ENCODE data around the gene ZNF488. TPM values are rescaled to one million over a fixed set of nuclear protein-coding genes. Genes with fewer than 3 reads are reported as not detected.

The ZNF488 gene
- total and polyA plus RNA-seq, 4 experiments from 2014 or later: 0.20 TPM; not detected in 3

DNA sequence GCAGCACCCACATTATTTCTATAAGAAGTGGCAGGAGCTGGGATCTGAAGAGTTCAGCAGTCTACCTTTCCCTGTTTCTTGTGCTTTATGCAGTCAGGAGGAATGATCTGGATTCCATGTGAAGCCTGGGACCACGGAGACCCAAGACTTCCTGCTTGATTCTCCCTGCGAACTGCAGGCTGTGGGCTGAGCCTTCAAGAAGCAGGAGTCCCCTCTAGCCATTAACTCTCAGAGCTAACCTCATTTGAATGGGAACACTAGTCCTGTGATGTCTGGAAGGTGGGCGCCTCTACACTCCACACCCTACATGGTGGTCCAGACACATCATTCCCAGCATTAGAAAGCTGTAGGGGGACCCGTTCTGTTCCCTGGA lies 36.8 kb downstream of the ZNF488 start:
- H3K27me3 Mint-ChIP-seq: no peaks in the 10 kb centered on the region
- H3K9me3 Mint-ChIP-seq: no peaks in the 10 kb centered on the region
- Histone ChIP-seq H3K27ac (ENCODE audit: low read depth, low read length) (no peak overlapping the region), H3K4me3 (ENCODE audit: low read length in 2 of 2) (no peak overlapping the region), H3K9me3 (ENCODE audit: control insufficient read depth in 1 of 2, low read length in 2 of 2) (no peaks in the 10 kb centered on the region), H3K36me3 (ENCODE audit: insufficient read depth, low read length) (no peaks in the 10 kb centered on the region), H3K27me3 (ENCODE audit: insufficient read depth, low read length) (no peaks in the 10 kb centered on the region), H3K4me1 (ENCODE audit: insufficient read depth, low read length) (no peaks in the 10 kb centered on the region)
- intact Hi-C loops (cut with micrococcal nuclease): no loop called here
- no peak overlapping the region for H3K27ac Mint-ChIP-seq
- ChIA-PET POLR2A (ENCODE audit: partially characterized antibody) (no interaction called here), CTCF (ENCODE audit: partially characterized antibody) (interaction anchor here (0.7 to 1.1 kb wide), 3 partner anchors 10 to 323 kb away, joined by 3 to 5 read pairs (median 3); no protein-coding TSS in a partner anchor)
- no peaks in the 10 kb centered on the region for H3K4me1 Mint-ChIP-seq
- DNase-seq: no peak
- no peaks in the 10 kb centered on the region for H3K36me3 Mint-ChIP-seq
- H3K4me3 Mint-ChIP-seq: no peak overlapping the region

- Histone ChIP-seq H3K36me3 (ENCODE audit: insufficient read depth, low read length) (no peaks in the 10 kb centered on the region), H3K27ac (ENCODE audit: low read depth, low read length) (no peak overlapping the region), H3K4me3 (ENCODE audit: low read length in 2 of 2) (no peak overlapping the region), H3K9me3 (ENCODE audit: control insufficient read depth in 1 of 2, low read length in 2 of 2) (no peaks in the 10 kb centered on the region), H3K27me3 (ENCODE audit: insufficient read depth, low read length) (no peaks in the 10 kb centered on the region), H3K4me1 (ENCODE audit: insufficient read depth, low read length) (no peaks in the 10 kb centered on the region)
- no peak for DNase-seq
- intact Hi-C loops (cut with micrococcal nuclease): no loop called here
- POLR2A ChIA-PET (ENCODE audit: partially characterized antibody): no interaction called here
- Mint-ChIP-seq H3K9me3 (no peaks in the 10 kb centered on the region), H3K36me3 (no peaks in the 10 kb centered on the region), H3K4me1 (no peaks in the 10 kb centered on the region), H3K27ac (no peak overlapping the region), H3K4me3 (no peak overlapping the region), H3K27me3 (no peaks in the 10 kb centered on the region)
- CTCF ChIA-PET (ENCODE audit: partially characterized antibody): interaction anchor here (1.1 kb wide), 2 partner anchors 10 to 322 kb away, joined by 3 to 5 read pairs; no protein-coding TSS in a partner anchor
Measured at GRCh38 chr10:47346581-47347302, 37.4 kb downstream of the ZNF488 start.

- no peak overlapping the region for H3K27ac Mint-ChIP-seq
- Histone ChIP-seq H3K9me3 (ENCODE audit: control insufficient read depth in 1 of 2, low read length in 2 of 2) (no peaks in the 10 kb centered on the region), H3K27me3 (ENCODE audit: insufficient read depth, low read length) (no peaks in the 10 kb centered on the region), H3K4me1 (ENCODE audit: insufficient read depth, low read length) (no peaks in the 10 kb centered on the region), H3K4me3 (ENCODE audit: low read length in 2 of 2) (no peak overlapping the region), H3K27ac (ENCODE audit: low read depth, low read length) (no peak overlapping the region), H3K36me3 (ENCODE audit: insufficient read depth, low read length) (no peaks in the 10 kb centered on the region)
- H3K36me3 Mint-ChIP-seq: no peaks in the 10 kb centered on the region
- peaks cover 3 to 4% of the 10 kb centered on the region in 2 donors for H3K27me3 Mint-ChIP-seq
- H3K4me3 Mint-ChIP-seq: no peak overlapping the region
- no peaks in the 10 kb centered on the region for H3K4me1 Mint-ChIP-seq
- ChIA-PET CTCF (ENCODE audit: partially characterized antibody) (interaction anchor here (0.9 to 1.2 kb wide), 2 partner anchors 297 to 321 kb away, joined by 3 to 5 read pairs; no protein-coding TSS in a partner anchor), POLR2A (ENCODE audit: partially characterized antibody) (no interaction called here)
- no peaks in the 10 kb centered on the region for H3K9me3 Mint-ChIP-seq
- intact Hi-C loops (cut with micrococcal nuclease): no loop called here
- no peak for DNase-seq
Measured at GRCh38 chr10:47344996-47345870, 38.9 kb downstream of the ZNF488 start.

- DNase-seq: peak; percentile 50 to 62 (median 54)
Measured at GRCh38 chr10:47340608-47341170, 43.4 kb downstream of the ZNF488 start.

DNA sequence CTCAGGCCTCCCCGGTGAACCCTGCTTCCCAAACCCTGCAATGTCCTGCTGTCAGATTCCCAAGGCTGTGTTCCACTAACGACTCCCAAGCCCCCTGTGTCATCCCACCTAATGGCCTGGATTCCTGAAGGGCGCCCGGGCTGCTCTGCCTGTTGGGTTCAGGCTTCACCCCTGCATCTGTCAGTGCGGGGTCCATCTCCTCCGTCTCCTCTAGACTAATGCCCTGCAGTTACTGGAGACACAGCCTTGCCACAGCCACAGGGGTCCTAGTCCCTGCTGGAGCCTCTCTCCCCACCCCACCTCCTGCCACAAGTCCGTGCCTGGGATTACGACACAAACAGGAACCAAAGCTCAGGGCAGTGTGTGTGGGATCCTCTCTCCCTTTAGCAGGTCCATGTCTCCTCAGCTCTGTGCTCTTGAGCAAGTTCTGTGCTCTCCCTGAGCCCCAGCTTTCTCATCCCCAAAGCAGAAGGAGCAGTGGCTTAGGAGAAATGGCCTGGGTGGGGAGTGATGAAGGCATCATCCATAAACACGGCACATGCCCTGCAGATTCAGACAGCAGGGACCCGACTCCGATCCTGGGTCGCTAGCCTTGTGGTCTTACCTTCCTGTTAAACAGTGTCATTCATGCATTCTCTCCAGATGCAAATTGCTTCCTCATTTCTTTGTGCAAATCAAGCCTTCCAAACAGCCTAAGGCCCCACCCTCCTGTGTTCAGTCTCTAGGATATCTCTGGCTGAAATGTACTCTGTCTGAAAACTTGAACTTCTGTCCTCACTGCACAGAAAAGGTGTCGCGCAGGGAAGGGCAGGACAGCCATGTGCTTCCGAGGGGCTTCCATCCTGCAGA lies 44.1 kb downstream of the ZNF488 start:
- intact Hi-C loops (cut with micrococcal nuclease): loop anchor here (1.0 kb wide), 2 partner anchors 293 to 316 kb away; no protein-coding TSS in a partner anchor
- Mint-ChIP-seq H3K27me3 (peaks cover 7 to 15% of the 10 kb centered on the region in 2 donors), H3K9me3 (no peaks in the 10 kb centered on the region), H3K4me1 (no peaks in the 10 kb centered on the region), H3K27ac (peak overlapping the region in 1 of 7 donors; percentile 38), H3K36me3 (no peaks in the 10 kb centered on the region), H3K4me3 (no peak overlapping the region)
- ChIA-PET CTCF (ENCODE audit: partially characterized antibody) (interaction anchor here (0.8 to 5.0 kb wide), 14 partner anchors 10 to 346 kb away, joined by 3 to 46 read pairs (median 4); no protein-coding TSS in a partner anchor), POLR2A (ENCODE audit: partially characterized antibody) (interaction anchor here (0.8 kb wide), 1 partner anchor 292 kb away, joined by 5 read pairs; no protein-coding TSS in a partner anchor)
- Histone ChIP-seq H3K27me3 (ENCODE audit: insufficient read depth, low read length) (no peaks in the 10 kb centered on the region), H3K4me3 (ENCODE audit: low read length in 2 of 2) (no peak overlapping the region), H3K9me3 (ENCODE audit: control insufficient read depth in 1 of 2, low read length in 2 of 2) (no peaks in the 10 kb centered on the region), H3K27ac (ENCODE audit: low read depth, low read length) (no peak overlapping the region), H3K36me3 (ENCODE audit: insufficient read depth, low read length) (no peaks in the 10 kb centered on the region), H3K4me1 (ENCODE audit: insufficient read depth, low read length) (no peaks in the 10 kb centered on the region)
- DNase-seq: no peak

More at GRCh38 chr10:47340608-47341170, 43.4 kb downstream of the ZNF488 start:
- Mint-ChIP-seq H3K4me3 (no peak overlapping the region), H3K4me1 (no peaks in the 10 kb centered on the region), H3K9me3 (no peaks in the 10 kb centered on the region), H3K36me3 (no peaks in the 10 kb centered on the region), H3K27me3 (peaks cover 7 to 15% of the 10 kb centered on the region in 2 donors), H3K27ac (no peak overlapping the region)
- Histone ChIP-seq H3K4me1 (ENCODE audit: insufficient read depth, low read length) (no peaks in the 10 kb centered on the region), H3K27me3 (ENCODE audit: insufficient read depth, low read length) (no peaks in the 10 kb centered on the region), H3K4me3 (ENCODE audit: low read length in 2 of 2) (no peak overlapping the region), H3K9me3 (ENCODE audit: control insufficient read depth in 1 of 2, low read length in 2 of 2) (no peaks in the 10 kb centered on the region), H3K36me3 (ENCODE audit: insufficient read depth, low read length) (no peaks in the 10 kb centered on the region), H3K27ac (ENCODE audit: low read depth, low read length) (no peak overlapping the region)
- POLR2A ChIA-PET (ENCODE audit: partially characterized antibody): interaction anchor here (0.8 kb wide), 1 partner anchor 293 kb away, joined by 5 read pairs; no protein-coding TSS in a partner anchor
- CTCF ChIA-PET (ENCODE audit: partially characterized antibody): interaction anchor here (0.7 to 5.0 kb wide), 20 partner anchors 10 to 347 kb away, joined by 3 to 46 read pairs (median 4); no protein-coding TSS in a partner anchor
- intact Hi-C loops (cut with micrococcal nuclease): loop anchor here (1.0 kb wide), 2 partner anchors 293 to 316 kb away; no protein-coding TSS in a partner anchor

GRCh38 chr10:47339186-47339735 lies 44.8 kb downstream of the ZNF488 start:
- intact Hi-C loops (cut with micrococcal nuclease): no loop called here
- H3K27ac Mint-ChIP-seq: peak overlapping the region in 1 of 7 donors; percentile 38
- ChIA-PET POLR2A (ENCODE audit: partially characterized antibody) (no interaction called here), CTCF (ENCODE audit: partially characterized antibody) (interaction anchor here (0.8 to 5.0 kb wide), 4 partner anchors 24 to 314 kb away, joined by 4 to 46 read pairs (median 20); no protein-coding TSS in a partner anchor)
- no peak overlapping the region for H3K4me3 ChIP-seq (ENCODE audit: low read length in 2 of 2)
- no peaks in the 10 kb centered on the region for H3K36me3 ChIP-seq (ENCODE audit: insufficient read depth, low read length)
- no peaks in the 10 kb centered on the region for H3K9me3 ChIP-seq (ENCODE audit: control insufficient read depth in 1 of 2, low read length in 2 of 2)
- no peak overlapping the region for H3K4me3 Mint-ChIP-seq
- H3K27me3 ChIP-seq (ENCODE audit: insufficient read depth, low read length): no peaks in the 10 kb centered on the region
- H3K9me3 Mint-ChIP-seq: no peaks in the 10 kb centered on the region
- H3K36me3 Mint-ChIP-seq: no peaks in the 10 kb centered on the region
- peaks cover 7 to 15% of the 10 kb centered on the region in 2 donors for H3K27me3 Mint-ChIP-seq
- H3K4me1 Mint-ChIP-seq: no peaks in the 10 kb centered on the region
- no peak overlapping the region for H3K27ac ChIP-seq (ENCODE audit: low read depth, low read length)
- no peaks in the 10 kb centered on the region for H3K4me1 ChIP-seq (ENCODE audit: insufficient read depth, low read length)
- DNase-seq: no peak
